Stimulated activated CD4-positive, alpha-beta T cell treated with anti-CD3 and anti-CD28 coated beads, Interleukin-2, amount 100 ng/mL, for 24 hours (primary cell): ENCODE data around the gene SLC12A5.
"Not testable (repeated sequence)": the region's sequence is repeated elsewhere in the genome, so short reads cannot be mapped to it uniquely, and the experiment has no call there.

ENCODE experiments used
- DNase-seq, 2 donors: peaks; one replicate each; pipeline ENCODE4 v3.0.0-alpha.2; 2020

Gene SLC12A5

DNA sequence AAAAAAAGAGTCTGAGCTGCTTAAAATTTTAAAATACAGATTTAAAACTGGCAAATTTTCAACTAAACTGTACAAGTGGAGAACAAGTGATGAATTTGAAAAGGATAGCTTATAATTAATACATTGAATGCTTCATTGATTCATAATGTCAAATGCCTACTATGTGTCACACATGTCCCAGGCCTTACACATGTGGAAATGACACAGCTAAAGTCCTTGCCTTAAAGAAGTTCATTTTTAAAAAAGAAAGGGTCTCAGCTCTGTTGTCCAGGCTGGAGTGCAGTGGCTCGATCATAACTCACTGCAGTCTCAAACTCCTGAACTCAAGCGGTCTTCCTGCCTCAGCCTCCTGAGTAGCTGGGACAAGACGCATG lies 55.8 kb downstream of the SLC12A5 start:
- DNase-seq: no peak

DNA sequence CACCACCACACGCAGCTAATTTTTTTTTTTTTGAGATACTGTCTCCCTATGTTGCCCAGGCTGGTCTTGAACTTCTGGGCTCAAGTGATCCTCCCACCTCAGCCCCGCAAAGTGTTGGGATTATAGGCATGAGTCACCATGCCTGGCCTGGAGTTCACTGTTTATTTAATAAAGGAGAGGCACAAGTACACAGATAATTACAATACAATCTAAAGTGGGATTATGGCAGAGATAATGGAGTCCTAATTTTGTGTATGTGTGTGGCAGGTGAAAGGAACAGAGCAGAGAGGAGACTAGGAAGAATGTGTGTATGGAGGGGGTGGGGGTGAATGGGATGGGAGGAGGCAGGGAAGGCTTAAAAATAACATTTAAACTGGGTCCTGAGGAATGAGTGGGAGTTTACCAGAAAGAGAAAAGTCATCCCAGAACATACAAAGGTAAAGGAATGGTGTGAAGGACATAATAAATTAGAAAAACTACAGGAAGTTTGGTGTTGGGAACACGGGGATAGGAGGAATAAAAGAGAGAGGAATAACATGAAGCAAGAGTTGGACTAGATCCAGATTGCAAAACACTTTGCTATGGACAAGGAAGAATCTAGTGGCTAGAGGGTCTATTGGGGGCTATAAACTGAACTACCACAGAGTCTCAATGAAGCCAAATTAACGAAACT lies 56.3 kb downstream of the SLC12A5 start:
- DNase-seq: no peak

- DNase-seq: no peak
Measured at GRCh38 chr20:46087161-46087560, 58.1 kb downstream of the SLC12A5 start.

DNA sequence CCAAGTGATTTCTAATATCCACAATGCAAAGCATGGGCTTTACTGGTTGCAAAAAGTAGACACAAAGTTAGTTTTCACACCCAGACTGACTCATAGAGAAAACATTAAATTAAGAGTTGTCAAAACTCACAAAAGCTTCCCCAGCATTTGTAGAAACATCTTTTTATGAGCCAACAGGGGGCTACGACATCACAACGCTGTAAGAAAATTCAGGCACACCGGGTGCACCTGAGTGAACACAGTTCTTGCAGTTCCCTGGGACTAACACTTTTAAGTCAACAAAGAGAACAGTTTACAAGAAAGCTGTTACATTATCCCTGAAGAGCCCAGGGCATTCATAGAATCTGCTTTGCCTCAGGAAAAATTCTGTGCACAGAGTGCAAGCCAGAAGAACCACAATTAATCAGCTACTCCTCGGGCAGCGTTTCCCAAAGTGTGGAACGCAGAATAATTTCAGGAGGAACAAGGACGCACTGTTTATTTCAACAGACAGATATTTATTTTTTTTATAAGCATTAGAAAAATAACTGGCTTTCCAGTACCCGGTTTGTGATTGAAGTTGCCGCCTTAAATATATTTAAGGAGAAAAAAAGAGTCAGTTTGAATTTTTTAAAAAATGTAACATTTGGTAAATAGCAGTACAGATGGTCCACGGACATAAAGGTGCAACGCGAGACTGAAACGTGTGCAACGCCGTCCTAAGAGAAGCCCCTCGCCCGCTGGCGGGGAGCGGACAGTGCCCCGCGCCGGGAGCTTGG lies 59.6 kb downstream of the SLC12A5 start:
- DNase-seq: no peak

GRCh38 chr20:46089167-46089416 lies 60.1 kb downstream of the SLC12A5 start:
- peak; percentile 68 to 74 for DNase-seq

DNA sequence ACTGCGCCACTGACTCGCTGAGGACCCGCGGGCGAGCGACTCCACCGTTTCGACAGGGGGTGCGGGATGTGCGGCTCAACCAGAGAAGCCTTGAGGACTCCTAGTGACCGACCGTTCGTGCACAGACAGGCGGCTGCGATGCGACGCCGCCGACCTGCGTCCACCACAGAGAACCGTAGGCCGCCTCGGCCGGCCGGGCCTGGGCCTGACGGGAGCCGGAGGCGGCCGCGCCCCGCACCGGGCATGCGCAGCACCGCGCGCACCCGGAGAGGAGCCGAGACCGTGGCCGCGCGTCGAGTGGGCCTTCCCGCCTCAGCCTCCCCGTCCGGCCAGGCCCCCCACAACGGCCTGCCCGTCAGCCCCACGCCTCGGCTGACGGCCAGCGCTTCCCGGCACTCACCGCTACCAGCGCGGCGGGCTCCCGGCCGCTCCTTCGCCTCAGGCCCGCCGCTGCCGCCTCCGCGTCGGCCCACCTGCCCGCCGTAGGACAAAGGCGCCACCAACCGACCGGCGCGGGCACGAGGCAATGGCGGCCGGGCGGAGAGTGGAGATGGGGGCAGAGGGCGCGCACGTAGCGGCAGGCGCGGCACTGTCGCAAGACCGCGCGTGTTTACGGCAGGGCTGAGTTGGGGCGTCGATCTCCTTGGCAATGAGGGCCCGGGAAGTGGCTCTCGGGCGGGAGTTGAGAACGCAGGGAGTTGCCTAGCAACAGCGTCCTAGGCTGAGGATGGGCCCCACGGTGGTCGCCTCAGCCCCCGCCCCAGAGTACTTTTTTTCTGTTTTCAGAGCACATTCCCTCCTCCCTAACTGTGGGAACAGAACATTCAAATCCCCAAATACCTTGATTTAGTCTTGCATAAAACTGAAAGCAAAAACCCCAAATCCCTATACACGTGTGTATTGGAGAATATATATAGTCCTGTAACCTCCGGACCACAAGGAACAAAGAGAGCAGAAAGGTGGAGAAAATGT lies 60.7 kb downstream of the SLC12A5 start, which contains the start of gene NCOA5:
NCOA5 (minus strand) TSS at position 546 of the 972 bp plus-strand sequence. CDS start 10,538 bp downstream, outside the sequence.
- DNase-seq: peak; percentile 94 to 95

DNA sequence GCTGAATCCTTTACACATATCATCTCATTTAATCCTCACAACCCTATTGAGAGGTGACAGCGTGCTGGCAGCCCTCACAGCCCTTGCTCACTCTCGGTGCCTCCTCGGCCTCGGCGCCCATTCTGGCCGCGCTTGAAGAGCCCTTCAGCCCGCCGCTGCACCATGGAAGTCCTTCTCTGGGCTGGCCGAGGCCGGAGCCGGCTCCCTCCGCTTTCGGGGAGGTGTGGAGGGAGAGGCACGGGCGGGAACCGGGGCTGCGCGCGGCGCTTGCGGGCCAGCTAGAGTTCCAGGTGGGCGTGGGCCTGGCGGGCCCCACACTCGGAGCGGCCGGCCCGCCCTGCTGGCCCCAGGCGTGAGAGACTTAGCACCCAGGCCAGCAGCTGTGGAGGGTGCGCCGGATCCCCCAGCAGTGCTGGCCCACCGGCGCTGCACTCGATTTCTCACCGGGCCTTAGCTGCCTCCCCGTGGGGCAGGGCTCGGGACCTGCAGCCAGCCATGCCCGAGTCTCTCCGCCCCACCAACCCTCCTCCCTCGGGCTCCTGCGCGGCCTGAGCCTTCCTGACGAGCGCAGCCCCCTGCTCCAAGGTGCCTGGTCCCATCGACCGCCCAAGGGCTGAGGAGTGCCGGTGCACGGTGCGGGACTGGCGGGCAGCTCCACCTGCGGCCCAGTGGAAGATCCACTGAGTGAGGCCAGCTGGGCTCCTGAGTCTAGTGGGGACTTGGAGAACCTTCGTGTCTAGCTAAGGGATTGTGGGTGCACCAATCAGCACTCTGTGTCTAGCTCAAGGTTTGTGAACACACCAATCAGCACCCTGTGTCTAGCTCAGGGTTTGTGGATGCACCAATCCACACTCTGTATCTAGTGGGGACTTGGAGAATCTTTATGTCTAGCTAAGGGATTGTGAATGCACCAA lies 62.9 kb downstream of the SLC12A5 start:
- DNase-seq: not testable (repeated sequence)

- no peak for DNase-seq
Measured at GRCh38 chr20:46093531-46093930, 64.5 kb downstream of the SLC12A5 start.

GRCh38 chr20:46099491-46100287 lies 70.7 kb downstream of the SLC12A5 start:
- DNase-seq: peak in 1 of 2 donors; percentile 20

DNA sequence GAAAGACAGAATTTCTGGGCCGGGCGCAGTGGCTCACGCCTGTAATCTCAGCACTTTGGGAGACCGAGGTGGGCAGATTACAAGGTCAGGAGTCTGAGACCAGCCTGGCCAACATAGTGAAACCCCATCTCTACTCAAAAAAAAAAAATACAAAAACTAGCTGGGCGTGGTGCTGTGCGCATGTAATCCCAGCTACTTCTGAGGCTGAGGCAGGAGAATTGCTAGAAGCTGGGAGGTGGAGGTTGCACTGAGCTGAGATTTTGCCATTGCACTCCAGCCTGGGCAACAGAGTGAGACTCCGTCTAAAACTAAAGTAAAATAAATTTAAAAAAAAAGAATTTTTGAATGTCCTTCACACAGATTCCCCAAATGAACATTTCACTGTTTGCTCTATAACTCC lies 71.4 kb downstream of the SLC12A5 start:
- DNase-seq: not testable (repeated sequence)

- no peak for DNase-seq
Measured at GRCh38 chr20:46100988-46101387, 72.0 kb downstream of the SLC12A5 start.

GRCh38 chr20:46101957-46102356 lies 72.9 kb downstream of the SLC12A5 start:
- DNase-seq: no peak

DNA sequence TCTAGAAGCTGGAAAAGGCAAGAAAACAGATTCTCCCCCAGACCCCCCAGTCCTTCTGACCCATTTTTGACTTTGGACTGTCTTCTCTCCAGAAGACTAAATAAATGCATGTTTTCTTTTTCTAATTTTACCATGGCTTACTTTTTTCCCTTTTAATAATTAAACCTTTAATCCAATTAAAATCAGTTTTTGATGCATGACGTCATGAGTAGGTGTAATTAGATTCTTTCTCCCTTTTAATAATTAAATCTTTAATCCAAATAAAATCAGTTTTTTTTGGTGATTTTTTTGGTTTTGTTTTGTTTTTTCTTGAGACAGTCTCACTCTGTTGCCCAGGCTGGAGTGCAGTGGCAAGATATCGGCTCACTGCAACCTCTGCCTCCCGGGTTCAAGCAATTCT lies 73.9 kb downstream of the SLC12A5 start:
- no peak for DNase-seq

- DNase-seq: no peak
Measured at GRCh38 chr20:46104262-46104661, 75.2 kb downstream of the SLC12A5 start.

DNA sequence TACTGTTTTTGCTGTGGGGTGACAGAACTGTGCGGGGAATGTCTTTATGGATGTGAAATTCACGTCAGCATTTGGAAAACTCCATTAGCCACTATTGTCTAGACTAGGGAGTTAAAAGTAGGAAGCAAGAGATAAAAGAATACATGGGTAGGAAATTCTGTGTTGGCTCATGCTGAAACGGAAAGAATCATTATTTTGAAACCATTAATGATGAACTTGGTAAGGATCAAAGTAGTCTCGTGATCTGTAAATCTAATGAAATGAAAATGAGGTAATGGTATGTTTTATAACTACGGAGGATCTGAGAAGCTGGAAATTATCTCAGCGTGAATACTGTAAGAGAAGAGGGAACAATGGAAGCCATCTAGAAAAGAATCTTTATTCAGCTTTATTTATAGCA lies 78.0 kb downstream of the SLC12A5 start:
- DNase-seq: no peak

GRCh38 chr20:46108435-46108841 lies 79.4 kb downstream of the SLC12A5 start:
- DNase-seq: no peak

DNA sequence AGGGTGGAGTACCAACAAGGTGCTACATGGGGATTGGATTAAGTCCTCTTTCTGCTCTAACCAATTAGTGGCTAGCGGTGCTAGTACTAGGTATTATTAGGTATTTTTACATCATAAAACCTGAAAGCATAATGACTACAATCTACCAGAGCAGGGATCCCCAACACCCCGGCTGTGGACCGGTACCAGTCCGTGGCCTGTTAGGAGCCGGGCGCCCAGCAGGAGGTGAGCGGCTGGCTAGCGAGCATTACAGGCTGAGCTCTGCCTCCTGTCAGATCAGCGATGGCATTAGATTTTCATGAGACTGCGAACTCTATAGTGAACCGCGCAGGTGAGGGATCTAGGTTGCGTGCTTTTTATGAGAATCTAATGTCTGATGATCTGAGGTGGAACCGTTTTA lies 80.0 kb downstream of the SLC12A5 start:
- no peak for DNase-seq
